22Rv1 (cell line): Measurements from ENCODE around the gene GUK1.
A peak's percentile ranks its signal among the peaks of the same experiment; 100 is the strongest.

Source experiments
- H3K27ac ChIP-seq: fragments of 450-650 bp; 2 replicates; pipeline ENCODE4 v1.5.1; 2017
- CTCF ChIP-seq: fragments of 450-650 bp; IDR thresholded peaks from 2 replicates; pipeline ENCODE4 v1.5.1; 2017; ENCODE audit warnings: mild to moderate bottlenecking
- ZFX ChIP-seq: fragments of 450-650 bp; IDR thresholded peaks from 2 replicates; pipeline ENCODE4 v1.6.1; 2017; ENCODE audit warnings: antibody characterized with exemption, borderline replicate concordance

GUK1 gene

GRCh38 chr1:228095161-228095560 is 44.9 kb upstream of the GUK1 start:
- TF ChIP-seq CTCF (no peak), ZFX (no peak)
- H3K27ac ChIP-seq = no peak overlapping the region

- H3K27ac ChIP-seq = no peak overlapping the region
- TF ChIP-seq CTCF (no peak), ZFX (no peak)
These were observed 44.1 kb upstream of the GUK1 start for GRCh38 chr1:228095938-228096337.

DNA sequence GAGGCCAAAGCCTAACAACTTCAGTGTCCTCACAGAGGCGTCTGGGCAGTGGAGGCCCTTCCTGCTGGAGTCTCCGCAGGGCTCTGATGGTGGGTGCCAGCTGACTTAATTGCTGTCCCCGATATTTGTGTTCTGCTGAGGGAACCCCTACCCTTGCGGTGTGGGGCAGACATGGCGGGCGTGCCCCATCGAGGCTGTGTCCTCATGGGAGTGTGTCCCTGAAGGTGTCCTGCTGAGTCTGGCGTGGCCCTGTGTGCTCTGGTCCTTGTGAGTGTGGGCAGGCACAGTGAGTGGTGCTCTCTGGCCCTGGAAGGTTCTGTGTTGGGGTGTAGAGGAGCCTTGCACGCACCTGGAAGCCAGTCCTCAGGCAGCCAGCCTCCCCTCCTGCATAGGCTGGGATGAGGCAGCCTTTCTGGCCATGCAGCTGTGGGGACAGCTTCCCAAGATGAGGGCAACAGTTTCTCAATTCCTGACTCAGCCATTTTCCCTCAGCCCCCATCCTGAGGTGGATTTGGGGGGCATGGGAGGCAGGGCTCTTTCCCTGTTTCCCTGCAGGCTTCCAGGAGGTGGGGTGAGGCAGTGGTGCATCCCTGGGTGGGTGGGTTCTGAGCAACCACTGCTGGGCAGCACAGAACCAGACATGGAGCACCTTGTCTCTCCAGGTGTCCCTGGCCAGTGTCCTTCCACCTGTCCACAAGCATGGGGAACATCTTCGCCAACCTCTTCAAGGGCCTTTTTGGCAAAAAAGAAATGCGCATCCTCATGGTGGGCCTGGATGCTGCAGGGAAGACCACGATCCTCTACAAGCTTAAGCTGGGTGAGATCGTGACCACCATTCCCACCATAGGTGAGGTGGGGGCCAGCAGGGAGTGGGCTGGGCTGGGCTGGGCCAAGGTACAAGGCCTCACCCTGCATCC is 43.4 kb upstream of the GUK1 start:
- TF ChIP-seq ZFX = no peak
- TF ChIP-seq CTCF = no peak
- H3K27ac ChIP-seq = no peak overlapping the region

DNA sequence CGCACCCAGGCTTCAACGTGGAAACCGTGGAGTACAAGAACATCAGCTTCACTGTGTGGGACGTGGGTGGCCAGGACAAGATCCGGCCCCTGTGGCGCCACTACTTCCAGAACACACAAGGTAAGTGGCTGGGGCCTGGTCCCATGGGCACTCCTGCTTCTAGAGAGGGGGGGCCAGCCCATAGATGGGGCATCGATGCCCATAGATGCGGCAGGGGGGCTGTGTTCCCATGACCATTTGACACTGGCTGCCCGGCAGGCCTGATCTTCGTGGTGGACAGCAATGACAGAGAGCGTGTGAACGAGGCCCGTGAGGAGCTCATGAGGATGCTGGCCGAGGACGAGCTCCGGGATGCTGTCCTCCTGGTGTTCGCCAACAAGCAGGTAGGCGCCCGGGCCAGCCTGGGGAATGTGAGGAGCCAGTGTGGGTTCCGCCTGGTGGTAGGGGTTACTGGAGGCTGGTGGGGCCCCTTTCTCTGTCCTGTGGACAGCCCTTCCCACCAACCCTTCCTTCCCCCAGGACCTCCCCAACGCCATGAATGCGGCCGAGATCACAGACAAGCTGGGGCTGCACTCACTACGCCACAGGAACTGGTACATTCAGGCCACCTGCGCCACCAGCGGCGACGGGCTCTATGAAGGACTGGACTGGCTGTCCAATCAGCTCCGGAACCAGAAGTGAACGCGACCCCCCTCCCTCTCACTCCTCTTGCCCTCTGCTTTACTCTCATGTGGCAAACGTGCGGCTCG is 42.6 kb upstream of the GUK1 start:
- TF ChIP-seq CTCF = no peak
- no peak for TF ChIP-seq ZFX
- H3K27ac ChIP-seq = peak overlapping the region; percentile 98; the same call in 1 of the 2 replicates

DNA sequence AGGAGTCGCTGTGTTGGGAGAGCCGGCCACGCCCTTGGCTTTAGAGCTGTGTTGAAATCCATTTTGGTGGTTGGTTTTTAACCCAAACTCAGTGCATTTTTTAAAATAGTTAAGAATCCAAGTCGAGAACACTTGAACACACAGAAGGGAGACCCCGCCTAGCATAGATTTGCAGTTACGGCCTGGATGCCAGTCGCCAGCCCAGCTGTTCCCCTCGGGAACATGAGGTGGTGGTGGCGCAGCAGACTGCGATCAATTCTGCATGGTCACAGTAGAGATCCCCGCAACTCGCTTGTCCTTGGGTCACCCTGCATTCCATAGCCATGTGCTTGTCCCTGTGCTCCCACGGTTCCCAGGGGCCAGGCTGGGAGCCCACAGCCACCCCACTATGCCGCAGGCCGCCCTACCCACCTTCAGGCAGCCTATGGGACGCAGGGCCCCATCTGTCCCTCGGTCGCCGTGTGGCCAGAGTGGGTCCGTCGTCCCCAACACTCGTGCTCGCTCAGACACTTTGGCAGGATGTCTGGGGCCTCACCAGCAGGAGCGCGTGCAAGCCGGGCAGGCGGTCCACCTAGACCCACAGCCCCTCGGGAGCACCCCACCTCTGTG is 41.7 kb upstream of the GUK1 start:
- TF ChIP-seq ZFX (no peak), CTCF (no peak; the same call in none of the 2 replicates)
- H3K27ac ChIP-seq = peak overlapping the region; percentile 98

- H3K27ac ChIP-seq = peak overlapping the region; percentile 98; the same call in 1 of the 2 replicates
- TF ChIP-seq CTCF (no peak), ZFX (no peak)
These were observed 40.7 kb upstream of the GUK1 start for GRCh38 chr1:228099331-228099732.
